GM12801 (cell line): ENCODE results near the gene LRP1B.

Experiments
- TF ChIP-seq, protein P1 (sequence below): IDR thresholded peaks from one replicate; pipeline ENCODE4 v1.5.1; 2011; ENCODE audit warnings: control low read depth; ENCODE audit not compliant: insufficient read length; ENCODE audit errors: extremely low read depth

LRP1B gene

DNA sequence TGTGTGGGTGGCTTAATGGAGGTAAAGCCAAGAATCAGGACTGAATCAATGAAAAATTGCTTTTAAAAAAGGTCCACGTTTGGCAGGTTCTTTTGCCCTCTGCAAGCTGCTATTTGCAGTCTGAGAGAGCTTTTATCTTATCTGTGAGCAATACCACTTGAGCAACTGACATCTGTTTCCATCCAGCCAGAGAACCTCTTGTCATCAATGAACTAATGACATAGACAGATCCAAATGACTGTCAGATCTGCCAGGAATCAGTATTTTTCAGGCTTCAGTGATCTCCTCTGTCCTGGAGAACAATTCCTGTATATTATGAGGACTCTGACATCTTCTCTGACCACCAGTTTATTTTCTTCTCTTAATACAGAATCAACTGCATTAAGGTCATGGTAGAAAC, 608.1 kb downstream of the LRP1B start:
- TF ChIP-seq, protein P1, sequence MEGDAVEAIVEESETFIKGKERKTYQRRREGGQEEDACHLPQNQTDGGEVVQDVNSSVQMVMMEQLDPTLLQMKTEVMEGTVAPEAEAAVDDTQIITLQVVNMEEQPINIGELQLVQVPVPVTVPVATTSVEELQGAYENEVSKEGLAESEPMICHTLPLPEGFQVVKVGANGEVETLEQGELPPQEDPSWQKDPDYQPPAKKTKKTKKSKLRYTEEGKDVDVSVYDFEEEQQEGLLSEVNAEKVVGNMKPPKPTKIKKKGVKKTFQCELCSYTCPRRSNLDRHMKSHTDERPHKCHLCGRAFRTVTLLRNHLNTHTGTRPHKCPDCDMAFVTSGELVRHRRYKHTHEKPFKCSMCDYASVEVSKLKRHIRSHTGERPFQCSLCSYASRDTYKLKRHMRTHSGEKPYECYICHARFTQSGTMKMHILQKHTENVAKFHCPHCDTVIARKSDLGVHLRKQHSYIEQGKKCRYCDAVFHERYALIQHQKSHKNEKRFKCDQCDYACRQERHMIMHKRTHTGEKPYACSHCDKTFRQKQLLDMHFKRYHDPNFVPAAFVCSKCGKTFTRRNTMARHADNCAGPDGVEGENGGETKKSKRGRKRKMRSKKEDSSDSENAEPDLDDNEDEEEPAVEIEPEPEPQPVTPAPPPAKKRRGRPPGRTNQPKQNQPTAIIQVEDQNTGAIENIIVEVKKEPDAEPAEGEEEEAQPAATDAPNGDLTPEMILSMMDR, result no peak

DNA sequence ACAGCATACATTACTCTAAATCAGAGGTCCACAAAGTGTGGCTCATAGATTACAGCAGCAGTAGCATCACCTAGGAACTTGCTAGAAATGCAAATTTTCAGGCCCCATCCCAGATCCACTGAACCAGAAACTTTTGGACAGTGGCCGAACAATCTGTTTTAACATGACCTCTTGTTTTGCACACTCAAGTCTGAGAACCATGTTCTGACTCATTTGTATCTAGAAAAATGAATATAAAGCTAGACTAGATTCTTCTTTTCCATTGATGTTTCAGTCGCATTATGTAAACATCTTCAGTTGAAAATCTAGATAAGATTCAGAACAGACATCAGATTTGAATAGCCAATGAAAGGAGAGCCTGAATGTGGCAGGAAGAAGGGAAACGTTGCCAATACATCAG, 608.8 kb downstream of the LRP1B start:
- TF ChIP-seq, protein P1, result no peak

GRCh38 chr2:141519906-141520305, 610.9 kb downstream of the LRP1B start:
- TF ChIP-seq, protein P1, result no peak

DNA sequence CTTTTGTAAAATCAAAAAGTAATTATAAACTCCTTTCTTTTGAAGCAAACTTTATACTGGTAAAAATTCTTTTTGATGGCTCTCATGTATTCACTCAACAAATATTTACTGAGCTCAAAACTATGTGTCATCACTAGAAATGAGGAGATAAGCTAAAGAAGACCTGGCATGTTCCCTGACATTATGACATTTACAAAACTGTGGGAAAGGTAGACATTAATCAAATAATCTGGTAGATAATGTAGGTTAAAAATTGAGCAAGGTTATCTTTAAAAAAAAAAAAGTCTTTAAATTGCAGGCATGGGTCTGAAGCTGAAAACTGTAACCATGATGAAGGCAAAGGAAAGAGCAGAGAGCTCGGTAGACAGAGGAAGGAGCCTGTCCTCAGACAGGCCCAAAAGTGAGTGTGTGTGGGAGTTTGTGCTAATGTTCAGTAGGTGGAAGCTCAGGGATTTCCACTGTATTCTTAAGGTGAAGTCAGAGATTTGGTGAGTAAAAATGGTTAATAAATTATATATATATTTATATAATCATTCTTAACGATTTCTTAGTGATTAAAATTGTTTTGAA, 612.9 kb downstream of the LRP1B start:
- TF ChIP-seq, protein P1, result no peak

DNA sequence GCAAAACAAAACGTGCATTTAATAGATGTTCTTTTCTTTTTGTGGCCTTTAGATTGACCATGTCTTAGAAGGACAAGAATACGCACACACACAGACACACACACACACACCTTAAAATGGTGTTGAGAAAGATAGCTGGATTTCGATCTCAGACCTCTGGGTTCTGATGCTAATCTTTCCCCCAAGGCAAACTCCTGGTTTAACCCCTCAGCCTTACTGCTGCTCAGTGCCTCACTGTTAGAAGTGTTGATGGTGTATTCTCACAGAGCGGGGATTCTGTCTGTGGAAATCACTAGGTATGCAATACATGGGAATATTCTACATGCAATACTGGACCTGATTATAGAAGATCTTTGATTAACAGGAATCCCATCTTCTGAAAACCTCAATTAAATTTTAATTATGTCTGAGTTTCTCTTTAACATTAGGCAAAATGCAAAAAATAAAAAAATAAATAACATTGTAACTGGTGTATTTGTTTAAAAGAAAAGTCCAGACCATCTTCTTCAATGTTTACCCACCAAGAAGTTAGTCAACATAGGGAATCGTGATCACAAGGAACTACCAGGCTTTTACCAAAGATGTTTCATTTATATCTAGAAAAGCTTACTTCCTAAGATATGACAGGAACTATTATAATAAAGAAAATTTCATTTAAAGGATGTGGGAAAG, 613.5 kb downstream of the LRP1B start:
- TF ChIP-seq, protein P1, result no peak

GRCh38 chr2:141515931-141516330, 614.9 kb downstream of the LRP1B start:
- TF ChIP-seq, protein P1, result no peak

- TF ChIP-seq, protein P1, result no peak
Observed at GRCh38 chr2:141513853-141514252, 617.0 kb downstream of the LRP1B start.
